ENCODE data around the gene PHF19.

GRCh38 chr9:120860083-120860482 lies 16.9 kb downstream of the PHF19 start:
- TF ChIP-seq CTCF (IDR thresholded peaks at IDR 0.05 in 2 of 3, conservative IDR thresholded peaks at IDR 0.05 in 1 of 3; ENCODE audit: control insufficient read depth in 2 of 3, extremely low read depth in 1 of 3, insufficient read depth in 1 of 3, low read depth in 3 of 3, low read length in 3 of 3) (no peak), CHD2 (IDR thresholded peaks at IDR 0.05; ENCODE audit: borderline replicate concordance, low read depth, low read length) (no peak), POLR2A (IDR thresholded peaks at IDR 0.05; ENCODE audit: low read depth, low read length) (no peak), NRF1 (conservative IDR thresholded peaks at IDR 0.05; ENCODE audit: low read depth, low read length) (no peak), KLF5 (IDR thresholded peaks at IDR 0.05; ENCODE audit: partially characterized antibody) (no peak), CREB1 (IDR thresholded peaks at IDR 0.05; ENCODE audit: low read depth) (no peak), CBFB (IDR thresholded peaks at IDR 0.05; ENCODE audit: low read depth) (no peak), ZBTB33 (IDR thresholded peaks at IDR 0.05) (no peak), JUND (IDR thresholded peaks at IDR 0.05; ENCODE audit: low read depth, low read length) (no peak)
- TF ChIP-seq, protein P1, sequence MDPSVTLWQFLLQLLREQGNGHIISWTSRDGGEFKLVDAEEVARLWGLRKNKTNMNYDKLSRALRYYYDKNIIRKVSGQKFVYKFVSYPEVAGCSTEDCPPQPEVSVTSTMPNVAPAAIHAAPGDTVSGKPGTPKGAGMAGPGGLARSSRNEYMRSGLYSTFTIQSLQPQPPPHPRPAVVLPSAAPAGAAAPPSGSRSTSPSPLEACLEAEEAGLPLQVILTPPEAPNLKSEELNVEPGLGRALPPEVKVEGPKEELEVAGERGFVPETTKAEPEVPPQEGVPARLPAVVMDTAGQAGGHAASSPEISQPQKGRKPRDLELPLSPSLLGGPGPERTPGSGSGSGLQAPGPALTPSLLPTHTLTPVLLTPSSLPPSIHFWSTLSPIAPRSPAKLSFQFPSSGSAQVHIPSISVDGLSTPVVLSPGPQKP (IDR thresholded peaks at IDR 0.05; ENCODE audit: low read depth, low read length) = no peak

All from GM12878 (cell line).